ENCODE measurements around the gene CPB2. TPM values are rescaled to one million over a fixed set of nuclear protein-coding genes. Genes with fewer than 3 reads are reported as not detected.

CPB2 gene
- total RNA-seq, 1 experiment from 2014 or later = 0.15 TPM

DNA sequence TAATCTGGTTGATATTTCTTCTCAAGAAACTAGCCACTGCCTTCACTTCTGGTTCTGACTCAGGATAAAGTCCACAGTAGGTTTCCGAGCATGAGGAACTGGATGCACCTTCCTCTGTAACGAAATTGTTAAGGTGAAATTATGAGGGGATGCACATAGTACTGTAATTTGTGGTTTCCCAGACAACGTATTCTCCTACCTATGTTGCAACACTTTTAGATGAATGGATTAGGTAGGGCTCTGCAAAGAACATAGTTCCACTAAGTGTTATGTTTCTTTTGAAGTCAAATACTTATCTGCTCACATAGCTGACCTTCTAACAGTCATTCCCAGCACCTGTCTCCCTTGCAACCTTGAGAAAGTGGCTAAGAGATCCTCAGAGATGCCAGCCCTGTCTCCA, 46.6 kb downstream of the CPB2 start:
- Histone ChIP-seq H3K4me1 (ENCODE audit: control insufficient read depth in 1 of 2, insufficient read depth in 2 of 2, low read length in 2 of 2) (peaks cover 4 to 6% of the 10 kb centered on the region in 2 experiments; a peak in 2 of 4 replicates), H3K4me3 (replicated peaks in 1 of 2; ENCODE audit: low read depth in 1 of 2, low read length in 2 of 2) (no peak overlapping the region), H2AFZ (ENCODE audit: low read depth, low read length, poor library complexity, severe bottlenecking) (no peak overlapping the region), H3K9ac (ENCODE audit: low read length) (no peak overlapping the region), H3K27me3 (ENCODE audit: insufficient read depth, low read length) (no peaks in the 10 kb centered on the region), H3K4me2 (ENCODE audit: low read length) (no peak overlapping the region), H3K9me2 (ENCODE audit: insufficient read depth) (no peaks in the 10 kb centered on the region), H3K27ac (ENCODE audit: low read depth, low read length) (no peak overlapping the region), H3K36me3 (ENCODE audit: control insufficient read depth in 1 of 2, insufficient read depth in 2 of 2, low read length in 2 of 2) (no peaks in the 10 kb centered on the region), H3K79me2 (ENCODE audit: insufficient read depth, low read length) (no peaks in the 10 kb centered on the region), H3K9me3 (ENCODE audit: control insufficient read depth in 1 of 2, insufficient read depth in 1 of 2, low read depth in 1 of 2, low read length in 2 of 2) (no peaks in the 10 kb centered on the region), H4K20me1 (ENCODE audit: insufficient read depth) (no peaks in the 10 kb centered on the region)
- no peak for DNase-seq (ENCODE audit: low read depth, low spot score)
- CTCF ChIA-PET = no interaction called here
- RAD21 ChIA-PET (ENCODE audit: low non-redundant PET in 1 of 2, low total read pairs in 2 of 2, uncharacterized antibody in 2 of 2, unreplicated experiment in 2 of 2) = no interaction called here
- no peak for ATAC-seq
- TF ChIP-seq YY1 (IDR thresholded peaks at IDR 0.05; ENCODE audit: extremely low read depth, insufficient replicate concordance, low read depth, low read length) (no peak), FOSL1 (IDR thresholded peaks at IDR 0.05; ENCODE audit: low read depth) (no peak), ZNF274 (IDR thresholded peaks at IDR 0.05; ENCODE audit: low read depth, low read length) (no peak), ELF1 (IDR thresholded peaks at IDR 0.05; ENCODE audit: borderline replicate concordance, low read depth) (no peak)
- intact Hi-C loops (cut with micrococcal nuclease) = no loop called here
- BruUV-seq (replicated peaks) = no TSS peak
- POLR2A ChIA-PET = no interaction called here

DNA sequence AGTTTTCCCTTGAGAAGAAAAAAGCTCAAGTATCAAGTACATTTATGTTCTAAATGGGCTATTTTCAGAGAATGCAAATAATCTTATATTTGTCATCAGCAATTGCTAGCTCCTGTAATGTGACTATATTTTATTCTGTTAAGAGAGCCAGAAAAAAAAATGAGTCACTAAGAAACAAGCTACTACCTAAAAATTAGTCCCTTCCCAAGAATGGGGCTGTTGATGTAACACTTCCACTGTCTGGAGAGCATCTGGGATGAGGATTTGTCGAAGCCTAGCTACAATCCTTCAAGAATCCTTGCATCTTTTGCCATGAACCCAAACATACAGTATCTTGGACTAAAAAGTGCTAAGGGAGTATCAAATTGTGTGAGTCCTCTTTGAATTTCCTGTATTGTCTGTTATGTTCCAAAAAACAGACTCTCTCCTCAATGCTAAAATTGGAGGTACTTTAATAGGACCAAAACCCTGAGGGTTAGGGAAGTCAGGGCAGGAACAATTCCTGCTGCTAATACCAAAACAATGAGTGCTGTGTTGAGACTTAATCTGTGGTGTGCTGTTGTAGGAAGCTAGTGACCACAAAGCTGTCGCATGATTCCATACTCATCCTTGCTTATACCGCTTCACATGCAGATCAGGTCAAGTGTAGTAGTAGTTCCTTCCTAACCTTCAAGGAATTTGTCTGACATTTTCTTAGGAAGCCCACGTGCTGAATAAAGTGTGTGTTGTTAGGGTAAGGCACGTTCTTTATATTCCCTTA, 47.4 kb downstream of the CPB2 start:
- BruUV-seq (replicated peaks) = no TSS peak
- Histone ChIP-seq H4K20me1 (ENCODE audit: insufficient read depth) (no peaks in the 10 kb centered on the region), H3K79me2 (ENCODE audit: insufficient read depth, low read length) (peaks cover under 1% of the 10 kb centered on the region), H3K4me2 (ENCODE audit: low read length) (no peak overlapping the region), H3K9ac (ENCODE audit: low read length) (no peak overlapping the region), H3K9me3 (ENCODE audit: control insufficient read depth in 1 of 2, insufficient read depth in 1 of 2, low read depth in 1 of 2, low read length in 2 of 2) (no peaks in the 10 kb centered on the region), H2AFZ (ENCODE audit: low read depth, low read length, poor library complexity, severe bottlenecking) (no peak overlapping the region), H3K4me3 (replicated peaks in 1 of 2; ENCODE audit: low read depth in 1 of 2, low read length in 2 of 2) (no peak overlapping the region), H3K9me2 (ENCODE audit: insufficient read depth) (no peaks in the 10 kb centered on the region), H3K27ac (ENCODE audit: low read depth, low read length) (no peak overlapping the region), H3K4me1 (ENCODE audit: control insufficient read depth in 1 of 2, insufficient read depth in 2 of 2, low read length in 2 of 2) (peaks cover 6 to 7% of the 10 kb centered on the region in 2 experiments; a peak in 2 of 4 replicates), H3K27me3 (ENCODE audit: insufficient read depth, low read length) (no peaks in the 10 kb centered on the region), H3K36me3 (ENCODE audit: control insufficient read depth in 1 of 2, insufficient read depth in 2 of 2, low read length in 2 of 2) (no peaks in the 10 kb centered on the region)
- POLR2A ChIA-PET = interaction anchor here (0.5 kb wide), 1 partner anchor 207 kb away, joined by 3 read pairs; no protein-coding TSS in a partner anchor
- intact Hi-C loops (cut with micrococcal nuclease) = no loop called here
- CTCF ChIA-PET = no interaction called here
- DNase-seq (ENCODE audit: low read depth, low spot score) (no peak), ATAC-seq (no peak)
- TF ChIP-seq SRF (IDR thresholded peaks at IDR 0.05; ENCODE audit: low read depth) = no peak
- no peak for TF ChIP-seq RAD21 (IDR thresholded peaks at IDR 0.05; ENCODE audit: low read depth)
- RAD21 ChIA-PET (ENCODE audit: low non-redundant PET in 1 of 2, low total read pairs in 2 of 2, uncharacterized antibody in 2 of 2, unreplicated experiment in 2 of 2) = no interaction called here

Measured in HCT116 (cell line).